OCI-M1 (cell line): Measurements from ENCODE around the gene INTS11.
"Not testable (repeated sequence)": the region's sequence is repeated elsewhere in the genome, so short reads cannot be mapped to it uniquely, and the experiment has no call there.

Source experiments
- DNase-seq: peaks from one replicate; lab custom pipeline; 2025; lab: John Stamatoyannopoulos, UW

Gene INTS11

GRCh38 chr1:1324524-1325287 lies at the start of gene INTS11, which contains the start of gene CPTP:
Gene INTS11 (minus strand): TSS chr1:1324660. CDS start chr1:1324608, 52 bp downstream.
Gene CPTP (plus strand): TSS chr1:1324802. CDS start chr1:1326911, 2,109 bp downstream.
- peak; percentile 94 for DNase-seq

- DNase-seq = no peak
These were observed 49.5 kb upstream of the INTS11 start for GRCh38 chr1:1373815-1374588.

- no peak for DNase-seq
These were observed 48.8 kb upstream of the INTS11 start for GRCh38 chr1:1373051-1373814.

- peak; percentile 80 for DNase-seq
These were observed 47.6 kb upstream of the INTS11 start for GRCh38 chr1:1371746-1372711.

- peak; percentile 73 for DNase-seq
These were observed 46.9 kb upstream of the INTS11 start for GRCh38 chr1:1371364-1371745.

- no peak for DNase-seq
These were observed 46.4 kb upstream of the INTS11 start for GRCh38 chr1:1370771-1371300.

- not testable (repeated sequence) for DNase-seq
These were observed 45.6 kb upstream of the INTS11 start for GRCh38 chr1:1370094-1370493.

- no peak for DNase-seq
These were observed 42.9 kb upstream of the INTS11 start for GRCh38 chr1:1367315-1367714.

- DNase-seq = no peak
These were observed 42.2 kb upstream of the INTS11 start for GRCh38 chr1:1366699-1367066.

- no peak for DNase-seq
These were observed 41.6 kb upstream of the INTS11 start for GRCh38 chr1:1365875-1366698.

- DNase-seq = no peak
These were observed 39.8 kb upstream of the INTS11 start for GRCh38 chr1:1364266-1364665.

GRCh38 chr1:1361982-1362423 lies 37.5 kb upstream of the INTS11 start:
- DNase-seq = no peak

GRCh38 chr1:1361233-1361981 lies 36.9 kb upstream of the INTS11 start:
- DNase-seq = no peak

- DNase-seq = no peak
These were observed 36.2 kb upstream of the INTS11 start for GRCh38 chr1:1360506-1361169.

- no peak for DNase-seq
These were observed 35.4 kb upstream of the INTS11 start for GRCh38 chr1:1359664-1360468.

GRCh38 chr1:1359308-1359663 lies 34.8 kb upstream of the INTS11 start:
- no peak for DNase-seq

GRCh38 chr1:1358433-1359271 lies 34.2 kb upstream of the INTS11 start, which contains the start of gene MXRA8:
Gene MXRA8 (minus strand): TSS chr1:1358555. CDS start chr1:1358504, 51 bp downstream.
- DNase-seq = peak; percentile 49
